ENCODE measurements around the gene TEX26. TPM values are rescaled to one million over a fixed set of nuclear protein-coding genes. Genes with fewer than 3 reads are reported as not detected.

TEX26 gene
- total and polyA plus RNA-seq, 2 of the 4 experiments (the other 2 are of a cell fraction): not detected

DNA sequence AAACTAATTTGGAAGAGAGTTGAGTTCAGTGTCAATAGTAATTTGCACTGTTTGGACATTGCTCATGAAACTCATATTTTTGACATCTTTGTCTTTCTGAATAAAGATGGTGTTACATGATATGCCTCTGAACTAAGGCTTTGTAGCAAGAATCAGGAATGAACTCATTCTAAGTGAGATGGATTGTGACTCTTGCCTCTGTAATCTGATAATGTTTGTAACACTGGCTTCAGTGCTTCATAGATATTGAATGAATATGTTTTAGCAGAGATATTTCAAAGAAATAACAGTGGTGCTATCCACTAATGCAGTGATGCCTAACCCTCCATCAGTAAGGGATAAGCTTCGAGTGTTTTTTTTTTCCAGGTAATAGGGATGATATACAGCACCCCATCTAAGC, 32.9 kb downstream of the TEX26 start:
- Histone ChIP-seq H3K4me3 (ENCODE audit: insufficient read depth, low read depth, low read length) (no peak overlapping the region), H4K5ac (ENCODE audit: low read depth, low read length) (no peak overlapping the region), H3K18ac (ENCODE audit: low read depth, low read length) (no peak overlapping the region), H3K27ac (ENCODE audit: insufficient read depth, low read length) (no peak overlapping the region), H2BK20ac (ENCODE audit: low read depth, low read length) (no peak overlapping the region), H3K27me3 (ENCODE audit: control insufficient read depth, insufficient read depth, low read length) (peaks cover 4% of the 10 kb centered on the region; the same call in 1 of the 2 replicates), H3K4me2 (ENCODE audit: low read depth, low read length) (no peak overlapping the region), H3K9me1 (ENCODE audit: insufficient read depth, low read length) (no peaks in the 10 kb centered on the region), H3K79me1 (ENCODE audit: low read depth in 1 of 2, low read length in 2 of 2) (no peaks in the 10 kb centered on the region), H3K9ac (ENCODE audit: low read depth, low read length) (no peak overlapping the region), H2AK9ac (replicated peaks; ENCODE audit: low read depth, low read length, poor library complexity) (no peak overlapping the region), H2BK120ac (ENCODE audit: low read depth, low read length) (no peak overlapping the region), H2BK5ac (ENCODE audit: low read depth, low read length, poor library complexity, severe bottlenecking) (no peak overlapping the region), H2AFZ (replicated peaks; ENCODE audit: low read length, poor library complexity) (no peak overlapping the region), H4K20me1 (ENCODE audit: insufficient read depth, low read length) (no peaks in the 10 kb centered on the region), H3K36me3 (ENCODE audit: control insufficient read depth, insufficient read depth, low read length) (no peaks in the 10 kb centered on the region), H3K23ac (ENCODE audit: low read depth, low read length) (no peak overlapping the region), H4K8ac (ENCODE audit: low read depth in 2 of 2, low read length in 2 of 2) (no peak overlapping the region), H2AK5ac (ENCODE audit: low read depth, low read length) (no peak overlapping the region), H2BK15ac (ENCODE audit: low read depth, low read length) (no peak overlapping the region), H3K56ac (ENCODE audit: extremely low read depth, insufficient read depth, low read length) (no peak overlapping the region), H3K14ac (replicated peaks; ENCODE audit: low read depth, low read length) (no peak overlapping the region), H3K9me3 (ENCODE audit: control insufficient read depth, insufficient read depth, low read length) (no peaks in the 10 kb centered on the region; the same call in 1 of the 2 replicates), H3K4me1 (ENCODE audit: control insufficient read depth, insufficient read depth, low read length) (peaks cover 13% of the 10 kb centered on the region), H4K91ac (ENCODE audit: insufficient read depth, low read depth, low read length) (no peak overlapping the region), H3K4ac (ENCODE audit: low read depth, low read length) (no peak overlapping the region)
- in situ Hi-C loops (cut with MboI; ENCODE audit: low sequenced_read_pairs) (no loop called here), intact Hi-C loops (cut with micrococcal nuclease) (no loop called here), dilution Hi-C loops (cut with HindIII; ENCODE audit: low sequenced_read_pairs, unreplicated experiment) (no loop called here)
- no CpG with 5 or more reads among the region's 1 CpG for WGBS, 2 experiments (ENCODE audit: extremely low coverage in 2 of 2, insufficient read length in 1 of 2)
- TF ChIP-seq MAFK (IDR thresholded peaks at IDR 0.05; ENCODE audit: low read depth, low read length) (no peak), MXI1 (IDR thresholded peaks at IDR 0.05; ENCODE audit: borderline replicate concordance, low read depth, low read length) (no peak)
- TF ChIP-seq, protein P1, sequence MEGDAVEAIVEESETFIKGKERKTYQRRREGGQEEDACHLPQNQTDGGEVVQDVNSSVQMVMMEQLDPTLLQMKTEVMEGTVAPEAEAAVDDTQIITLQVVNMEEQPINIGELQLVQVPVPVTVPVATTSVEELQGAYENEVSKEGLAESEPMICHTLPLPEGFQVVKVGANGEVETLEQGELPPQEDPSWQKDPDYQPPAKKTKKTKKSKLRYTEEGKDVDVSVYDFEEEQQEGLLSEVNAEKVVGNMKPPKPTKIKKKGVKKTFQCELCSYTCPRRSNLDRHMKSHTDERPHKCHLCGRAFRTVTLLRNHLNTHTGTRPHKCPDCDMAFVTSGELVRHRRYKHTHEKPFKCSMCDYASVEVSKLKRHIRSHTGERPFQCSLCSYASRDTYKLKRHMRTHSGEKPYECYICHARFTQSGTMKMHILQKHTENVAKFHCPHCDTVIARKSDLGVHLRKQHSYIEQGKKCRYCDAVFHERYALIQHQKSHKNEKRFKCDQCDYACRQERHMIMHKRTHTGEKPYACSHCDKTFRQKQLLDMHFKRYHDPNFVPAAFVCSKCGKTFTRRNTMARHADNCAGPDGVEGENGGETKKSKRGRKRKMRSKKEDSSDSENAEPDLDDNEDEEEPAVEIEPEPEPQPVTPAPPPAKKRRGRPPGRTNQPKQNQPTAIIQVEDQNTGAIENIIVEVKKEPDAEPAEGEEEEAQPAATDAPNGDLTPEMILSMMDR (conservative IDR thresholded peaks at IDR 0.05; ENCODE audit: low read depth, low read length): no peak
- TF ChIP-seq, protein P2, sequence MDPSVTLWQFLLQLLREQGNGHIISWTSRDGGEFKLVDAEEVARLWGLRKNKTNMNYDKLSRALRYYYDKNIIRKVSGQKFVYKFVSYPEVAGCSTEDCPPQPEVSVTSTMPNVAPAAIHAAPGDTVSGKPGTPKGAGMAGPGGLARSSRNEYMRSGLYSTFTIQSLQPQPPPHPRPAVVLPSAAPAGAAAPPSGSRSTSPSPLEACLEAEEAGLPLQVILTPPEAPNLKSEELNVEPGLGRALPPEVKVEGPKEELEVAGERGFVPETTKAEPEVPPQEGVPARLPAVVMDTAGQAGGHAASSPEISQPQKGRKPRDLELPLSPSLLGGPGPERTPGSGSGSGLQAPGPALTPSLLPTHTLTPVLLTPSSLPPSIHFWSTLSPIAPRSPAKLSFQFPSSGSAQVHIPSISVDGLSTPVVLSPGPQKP (IDR thresholded peaks at IDR 0.05; ENCODE audit: borderline replicate concordance, low read depth, low read length): no peak
- ATAC-seq (ENCODE audit: low read depth) (peak; percentile 58), DNase-seq (peak; percentile 42)
- POLR2A ChIA-PET (ENCODE audit: unreplicated experiment): no interaction called here
- CTCF ChIA-PET: no interaction called here
- no TSS peak for BruUV-seq (replicated peaks)

Measured in IMR-90 (cell line).